WTC11 (cell line): ENCODE data around the gene DAPK1.

Experiments
- GABPB1 ChIP-seq: sonication (generic); formaldehyde crosslinking; IDR thresholded peaks from 2 replicates; pipeline ENCODE4 v1.8.1; 2023; ENCODE audit warnings: mild to moderate bottlenecking, missing genetic modification reagents
- TP53 ChIP-seq: sonication (generic); formaldehyde crosslinking; IDR thresholded peaks from 2 replicates; pipeline ENCODE4 v1.8.1; 2023; ENCODE audit warnings: mild to moderate bottlenecking, missing genetic modification reagents
- ZNF121 ChIP-seq: sonication (generic); formaldehyde crosslinking; IDR thresholded peaks from 2 replicates; pipeline ENCODE4 v1.8.0; 2023; ENCODE audit warnings: missing genetic modification reagents
- ZNF232 ChIP-seq: sonication (generic); formaldehyde crosslinking; IDR thresholded peaks from 2 replicates; pipeline ENCODE4 v1.8.0; 2022; ENCODE audit warnings: mild to moderate bottlenecking, missing genetic modification reagents
- TF ChIP-seq, protein P1 (sequence below): fragments of 200-600 bp; IDR thresholded peaks from 2 replicates; pipeline ENCODE4 v1.8.0; 2022; ENCODE audit warnings: antibody characterized with exemption

DNA sequence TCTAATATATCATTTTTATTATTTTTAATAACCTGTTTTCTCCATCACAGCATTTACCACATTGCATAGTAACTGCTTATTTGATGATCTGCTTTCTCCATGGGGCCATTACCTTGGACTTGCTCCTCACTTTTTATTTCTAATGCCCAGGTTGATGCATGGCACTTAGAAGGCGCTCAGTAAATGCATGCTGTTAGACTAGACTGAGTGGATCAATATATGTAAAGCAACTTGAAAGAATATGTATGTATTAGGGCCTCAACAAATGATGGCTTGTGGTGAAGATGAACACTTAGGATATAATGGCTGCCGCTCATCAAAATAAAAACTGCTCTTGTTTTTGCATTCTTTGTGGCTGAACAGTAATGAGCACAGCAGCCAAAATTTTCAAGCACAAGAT lies 5.8 kb downstream of the DAPK1 start:
- TF ChIP-seq, protein P1, sequence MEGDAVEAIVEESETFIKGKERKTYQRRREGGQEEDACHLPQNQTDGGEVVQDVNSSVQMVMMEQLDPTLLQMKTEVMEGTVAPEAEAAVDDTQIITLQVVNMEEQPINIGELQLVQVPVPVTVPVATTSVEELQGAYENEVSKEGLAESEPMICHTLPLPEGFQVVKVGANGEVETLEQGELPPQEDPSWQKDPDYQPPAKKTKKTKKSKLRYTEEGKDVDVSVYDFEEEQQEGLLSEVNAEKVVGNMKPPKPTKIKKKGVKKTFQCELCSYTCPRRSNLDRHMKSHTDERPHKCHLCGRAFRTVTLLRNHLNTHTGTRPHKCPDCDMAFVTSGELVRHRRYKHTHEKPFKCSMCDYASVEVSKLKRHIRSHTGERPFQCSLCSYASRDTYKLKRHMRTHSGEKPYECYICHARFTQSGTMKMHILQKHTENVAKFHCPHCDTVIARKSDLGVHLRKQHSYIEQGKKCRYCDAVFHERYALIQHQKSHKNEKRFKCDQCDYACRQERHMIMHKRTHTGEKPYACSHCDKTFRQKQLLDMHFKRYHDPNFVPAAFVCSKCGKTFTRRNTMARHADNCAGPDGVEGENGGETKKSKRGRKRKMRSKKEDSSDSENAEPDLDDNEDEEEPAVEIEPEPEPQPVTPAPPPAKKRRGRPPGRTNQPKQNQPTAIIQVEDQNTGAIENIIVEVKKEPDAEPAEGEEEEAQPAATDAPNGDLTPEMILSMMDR = no peak
- TF ChIP-seq ZNF121 (no peak), ZNF232 (CRISPR knock-in tag) (no peak), TP53 (no peak), GABPB1 (no peak)
